Spinal cord (tissue), 10 donors: ENCODE results near the gene TMEM191C. TPM values are rescaled to one million over a fixed set of nuclear protein-coding genes. Genes with fewer than 3 reads are reported as not detected.
A peak's percentile ranks its signal among the peaks of the same experiment; 100 is the strongest.
"Not testable (repeated sequence)": the region's sequence is repeated elsewhere in the genome, so short reads cannot be mapped to it uniquely, and the experiment has no call there.

ENCODE experiments used
- DNase-seq, 6 donors: peaks; one replicate each; pipeline versions ENCODE4 v3.0.0 to v3.0.0-alpha.2; 2013 to 2015; ENCODE audit warnings: low spot score in 6 of 6, low read depth in 4 of 6
- H3K27ac ChIP-seq: one replicate; pipeline ENCODE4 v1.5.1; 2013; ENCODE audit warnings: low read depth, low read length, control low read depth
- H3K27me3 ChIP-seq: one replicate; pipeline ENCODE4 v1.6.1; 2013; ENCODE audit warnings: low read length; ENCODE audit not compliant: control insufficient read depth, insufficient read depth
- H3K36me3 ChIP-seq: one replicate; pipeline ENCODE4 v1.6.1; 2013; ENCODE audit warnings: low read length; ENCODE audit not compliant: control insufficient read depth, insufficient read depth
- H3K4me1 ChIP-seq: one replicate; pipeline ENCODE4 v1.6.1; 2013; ENCODE audit warnings: low read length; ENCODE audit not compliant: control insufficient read depth, insufficient read depth
- H3K4me3 ChIP-seq: one replicate; pipeline ENCODE4 v1.5.1; 2013; ENCODE audit warnings: low read depth, low read length, control low read depth
- H3K9me3 ChIP-seq: one replicate; pipeline ENCODE4 v1.6.1; 2013; ENCODE audit warnings: low read length; ENCODE audit not compliant: control insufficient read depth, insufficient read depth
- WGBS: methylation state at CpG from one replicate; pipeline ENCODE4 v1.1.5; 2013; ENCODE audit warnings: missing lambda C conversion rate; ENCODE audit not compliant: insufficient coverage; 5-methylcytosine and 5-hydroxymethylcytosine counted together
- polyA plus RNA-seq, 2 donors: library from polyadenylated mRNA; unstranded; fragments of 120-200 nt; gene quantifications; one replicate each; pipeline ENCODE4 v1.2.1, GENCODE V29; 2013; ENCODE audit not compliant: insufficient read length in 2 of 2
- total RNA-seq, 2 donors: library from RNA; depleted of rRNA in 1 of 2; stranded (reverse); fragments of 120-200 nt in 1 of 2; fragments of >200 nt in 1 of 2; gene quantifications; one replicate each; pipeline versions ENCODE4 v1.2.3 to v1.2.4, GENCODE V29; 2013 to 2014
- donor health status: healthy.

TMEM191C gene
- total and polyA plus RNA-seq, 4 donors, result 3.9 to 23.9 (median 8.5) TPM

DNA sequence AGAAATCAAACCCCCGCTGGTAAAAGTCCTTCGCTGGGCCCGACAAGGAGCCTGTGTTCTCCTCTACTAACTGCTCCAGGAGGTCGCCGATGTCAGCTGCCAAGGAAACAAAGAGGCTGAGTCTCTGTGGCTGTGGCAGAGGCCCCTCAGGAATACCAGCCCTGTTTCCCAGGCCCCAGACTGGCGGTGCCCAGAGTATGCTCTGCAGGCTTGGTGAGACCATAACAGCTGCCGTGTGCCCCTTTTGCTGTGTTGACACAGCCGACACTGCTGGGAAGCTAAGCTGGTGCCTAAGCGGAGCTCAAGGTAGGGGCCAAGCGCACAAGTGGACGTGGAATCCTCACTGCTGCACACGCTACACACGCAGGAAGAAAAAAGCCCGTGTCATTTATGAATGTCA is 16.9 kb downstream of the TMEM191C start:
- not testable (repeated sequence) for H3K4me3 ChIP-seq, H3K27me3 ChIP-seq, H3K9me3 ChIP-seq, H3K4me1 ChIP-seq, H3K27ac ChIP-seq, H3K36me3 ChIP-seq
- WGBS, result no CpG with 5 or more reads among the region's 14 CpGs
- peak in 1 of 6 donors; percentile 22 for DNase-seq

GRCh38 chr22:21487723-21488122 is 20.5 kb downstream of the TMEM191C start:
- not testable (repeated sequence) for H3K27me3 ChIP-seq, H3K36me3 ChIP-seq, H3K4me3 ChIP-seq, H3K27ac ChIP-seq, DNase-seq, H3K9me3 ChIP-seq, H3K4me1 ChIP-seq
- no CpG with 5 or more reads among the region's 17 CpGs for WGBS

DNA sequence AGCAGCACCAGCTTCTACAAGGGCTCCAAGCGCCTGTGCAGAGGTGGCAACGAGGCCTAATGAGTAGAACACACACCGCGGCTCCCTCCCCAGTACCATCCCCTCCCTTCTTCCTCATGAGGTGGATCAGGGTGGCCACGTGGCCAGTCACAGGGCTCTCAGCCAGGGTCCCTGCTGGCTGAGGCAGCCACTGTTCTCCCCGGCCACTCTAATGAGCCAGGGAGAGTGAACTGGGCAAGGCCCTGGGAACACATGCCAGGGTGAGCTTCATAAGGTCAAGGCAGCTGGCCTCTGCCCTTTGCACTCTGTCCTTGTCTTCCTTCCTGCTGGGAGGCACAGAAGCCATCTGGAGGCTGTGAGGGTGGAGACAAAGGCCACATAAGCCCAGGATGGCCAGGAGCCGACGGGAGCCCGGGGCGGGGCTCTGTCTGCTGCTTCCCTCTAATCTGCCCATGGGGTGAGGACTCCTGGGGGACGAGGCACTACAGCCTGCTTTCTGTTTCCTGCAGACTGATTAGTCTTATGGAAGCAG is 22.0 kb downstream of the TMEM191C start:
- H3K27me3 ChIP-seq, H3K9me3 ChIP-seq, H3K36me3 ChIP-seq, H3K27ac ChIP-seq, DNase-seq, H3K4me1 ChIP-seq, H3K4me3 ChIP-seq: not testable (repeated sequence)
- WGBS, result no CpG with 5 or more reads among the region's 11 CpGs

- WGBS, result no CpG with 5 or more reads among the region's 6 CpGs
- not testable (repeated sequence) for H3K36me3 ChIP-seq
Observed at GRCh38 chr22:21490556-21490955, 23.4 kb downstream of the TMEM191C start.

DNA sequence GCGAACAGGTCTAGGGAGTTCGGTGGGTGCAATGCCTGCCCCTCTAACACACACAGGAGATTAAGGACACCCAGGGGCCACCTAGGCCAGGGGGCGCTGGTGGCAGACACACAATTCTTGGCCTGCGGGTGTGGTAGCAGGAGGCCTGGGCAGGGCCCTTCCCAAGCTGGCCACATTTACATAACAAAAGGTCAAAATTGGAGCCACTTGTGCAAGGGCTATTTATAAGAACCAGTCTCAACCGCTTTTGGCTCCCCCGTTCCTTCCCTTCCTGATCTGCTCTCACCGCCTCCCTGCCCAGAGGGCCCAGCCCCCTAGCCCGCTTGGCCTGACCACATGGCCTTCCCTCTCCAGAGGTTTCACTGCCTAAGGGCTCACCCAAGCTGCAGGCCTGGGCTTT is 25.1 kb downstream of the TMEM191C start:
- WGBS, result no CpG with 5 or more reads among the region's 8 CpGs
- not testable (repeated sequence) for H3K36me3 ChIP-seq, H3K9me3 ChIP-seq, H3K4me1 ChIP-seq, H3K27ac ChIP-seq, H3K4me3 ChIP-seq, H3K27me3 ChIP-seq, DNase-seq

More at GRCh38 chr22:21490556-21490955, 23.4 kb downstream of the TMEM191C start:
- not testable (repeated sequence) for H3K9me3 ChIP-seq, H3K27ac ChIP-seq, H3K4me1 ChIP-seq, H3K4me3 ChIP-seq, DNase-seq, H3K27me3 ChIP-seq

DNA sequence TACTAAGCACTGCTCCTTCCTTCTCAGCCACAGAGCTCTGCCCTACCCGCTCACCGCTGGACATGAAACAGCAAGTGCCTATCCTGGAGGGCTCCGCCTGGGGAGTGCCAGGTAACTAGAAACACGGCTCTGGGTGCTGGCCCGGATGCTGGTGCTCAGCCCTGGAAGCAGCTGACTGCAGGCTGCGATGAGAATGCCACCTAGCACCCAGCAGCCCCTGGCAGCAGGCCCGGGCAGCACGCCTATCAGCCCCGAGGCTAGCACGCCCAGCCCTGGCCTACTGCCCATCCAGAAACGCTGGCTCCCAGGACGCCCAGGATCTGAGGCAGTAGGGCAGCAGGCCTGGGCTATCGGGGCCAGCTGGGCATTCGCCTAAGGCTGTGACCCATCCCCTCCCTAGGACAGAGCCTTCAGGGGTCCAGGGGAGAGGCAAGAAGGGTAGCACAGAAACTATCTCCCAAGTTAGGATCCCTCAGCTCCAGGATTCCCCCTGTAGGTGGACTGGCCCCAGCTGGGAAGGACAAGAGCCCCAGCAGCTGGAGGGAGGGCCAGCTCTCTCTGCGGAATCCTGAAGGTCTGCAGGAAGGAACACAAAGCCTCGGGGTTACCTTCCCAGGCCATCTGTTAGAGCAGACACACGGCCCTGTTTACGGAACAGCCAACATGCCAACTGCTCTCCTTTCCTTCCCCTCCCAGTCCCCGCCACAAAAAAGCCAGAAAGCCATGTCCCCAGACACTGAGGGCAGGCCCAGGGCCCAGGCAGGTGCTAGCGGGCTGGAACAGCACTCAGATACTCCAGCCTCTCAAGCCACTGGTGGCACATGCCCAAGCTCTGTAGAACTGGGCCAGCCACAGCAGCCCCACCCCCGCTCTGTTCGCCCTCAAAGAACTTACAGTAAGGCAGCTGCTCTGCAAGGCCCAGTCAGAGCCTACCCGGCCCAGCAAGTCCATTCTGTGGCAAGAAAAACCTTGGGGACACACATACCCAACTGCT is 26.9 kb downstream of the TMEM191C start:
- not testable (repeated sequence) for H3K4me1 ChIP-seq, H3K9me3 ChIP-seq, H3K27me3 ChIP-seq, DNase-seq, H3K4me3 ChIP-seq, H3K27ac ChIP-seq, H3K36me3 ChIP-seq
- WGBS, result no CpG with 5 or more reads among the region's 23 CpGs

DNA sequence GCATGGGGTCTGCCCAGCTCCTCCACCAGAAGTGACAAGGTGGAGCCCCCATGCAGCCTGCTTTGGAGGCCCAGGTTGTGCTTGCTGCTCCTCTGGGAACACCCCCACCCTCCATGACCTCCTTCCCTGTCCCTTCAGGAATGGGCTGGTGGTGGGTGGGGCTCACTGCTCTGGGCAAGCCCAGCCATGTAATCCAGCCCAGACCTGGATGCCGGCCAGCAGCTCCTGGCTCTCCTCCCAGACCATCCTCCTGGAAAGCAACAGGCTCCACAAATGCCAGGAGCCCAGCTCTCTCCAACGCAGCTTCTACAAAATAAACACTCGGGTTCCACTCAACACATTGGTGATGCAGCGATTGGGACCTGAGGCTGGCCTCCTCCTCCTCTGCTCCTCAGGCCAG is 30.8 kb downstream of the TMEM191C start:
- H3K4me1 ChIP-seq, H3K36me3 ChIP-seq, H3K27me3 ChIP-seq, H3K4me3 ChIP-seq, DNase-seq, H3K27ac ChIP-seq, H3K9me3 ChIP-seq: not testable (repeated sequence)
- no CpG with 5 or more reads among the region's 4 CpGs for WGBS

DNA sequence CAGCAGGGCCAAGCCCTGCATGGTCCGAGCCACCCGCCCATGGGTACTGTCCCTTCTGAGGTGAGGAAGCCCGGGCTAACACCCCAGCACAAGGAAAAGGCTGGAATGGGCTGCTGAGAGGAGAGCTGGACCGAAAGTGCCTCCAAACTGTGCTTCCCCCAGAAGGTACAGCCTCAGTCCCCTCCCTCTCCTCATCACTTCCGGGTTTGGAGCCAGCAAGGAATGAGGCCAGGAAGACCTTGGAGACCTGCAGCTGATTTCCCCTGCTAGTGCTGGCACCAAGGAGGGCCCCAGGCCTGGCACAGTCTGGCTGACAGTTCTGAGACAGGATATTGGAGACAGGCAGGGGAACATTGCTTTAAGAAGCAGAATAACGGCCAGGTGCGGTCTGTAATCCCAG is 31.3 kb downstream of the TMEM191C start:
- not testable (repeated sequence) for H3K36me3 ChIP-seq, H3K4me3 ChIP-seq, DNase-seq, H3K27me3 ChIP-seq, H3K9me3 ChIP-seq, H3K27ac ChIP-seq, H3K4me1 ChIP-seq
- no CpG with 5 or more reads among the region's 7 CpGs for WGBS

DNA sequence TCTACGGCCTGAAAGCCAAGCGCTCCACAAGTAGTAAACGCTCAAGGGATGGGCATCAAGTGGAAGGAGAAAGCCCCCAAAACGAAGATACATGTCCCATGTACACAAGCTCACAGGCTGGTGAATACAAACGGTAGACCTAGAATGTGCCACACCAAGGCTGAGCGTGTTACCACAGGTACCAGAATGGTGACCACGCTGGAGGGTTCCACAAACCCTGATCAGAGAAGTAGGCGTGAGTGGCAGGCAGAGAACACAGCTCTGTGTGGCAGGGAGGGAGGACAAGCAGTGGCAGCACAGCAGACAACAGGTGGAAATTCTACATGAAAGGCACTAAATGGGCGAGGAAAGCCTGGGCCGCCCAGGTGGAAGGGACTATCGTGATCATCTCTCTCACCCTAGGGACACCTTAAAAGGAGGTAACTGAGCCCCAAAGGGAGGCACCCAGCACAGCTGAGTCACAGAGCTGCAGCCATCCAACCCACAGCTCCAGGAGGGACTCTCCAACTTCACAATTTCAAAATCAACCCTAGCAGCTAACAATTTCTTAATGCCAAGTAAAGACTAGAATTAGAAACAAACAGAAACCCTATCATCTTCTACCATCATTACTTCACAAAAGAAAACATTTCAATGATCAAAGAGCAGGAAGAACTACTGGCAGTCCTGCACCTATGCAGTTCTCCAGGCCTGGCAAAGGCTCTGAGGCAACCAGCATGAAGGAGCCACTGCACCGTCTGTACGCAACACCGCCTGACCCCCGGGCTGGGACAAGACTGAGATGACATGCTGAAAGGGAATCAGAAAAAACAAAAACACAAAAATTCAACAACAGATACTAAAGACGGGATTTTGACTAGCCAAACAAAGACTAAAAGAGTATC is 32.7 kb downstream of the TMEM191C start:
- no CpG with 5 or more reads among the region's 16 CpGs for WGBS
- not testable (repeated sequence) for DNase-seq, H3K27me3 ChIP-seq, H3K4me3 ChIP-seq, H3K36me3 ChIP-seq, H3K27ac ChIP-seq, H3K9me3 ChIP-seq, H3K4me1 ChIP-seq
